Tongue (tissue), 2 donors: ENCODE results near the gene RASSF1. TPM values are rescaled to one million over a fixed set of nuclear protein-coding genes. Genes with fewer than 3 reads are reported as not detected.

Experiments used
- DNase-seq: peaks from one replicate; pipeline ENCODE4 v3.0.0-alpha.2; 2015
- total RNA-seq: library from RNA; depleted of rRNA; stranded (reverse); fragments of >200 nt; gene quantifications from one replicate; pipeline ENCODE4 v1.2.3, GENCODE V29; 2014

Gene RASSF1
- total RNA-seq, 1 donor from 2014 or later: 43.2 TPM

DNA sequence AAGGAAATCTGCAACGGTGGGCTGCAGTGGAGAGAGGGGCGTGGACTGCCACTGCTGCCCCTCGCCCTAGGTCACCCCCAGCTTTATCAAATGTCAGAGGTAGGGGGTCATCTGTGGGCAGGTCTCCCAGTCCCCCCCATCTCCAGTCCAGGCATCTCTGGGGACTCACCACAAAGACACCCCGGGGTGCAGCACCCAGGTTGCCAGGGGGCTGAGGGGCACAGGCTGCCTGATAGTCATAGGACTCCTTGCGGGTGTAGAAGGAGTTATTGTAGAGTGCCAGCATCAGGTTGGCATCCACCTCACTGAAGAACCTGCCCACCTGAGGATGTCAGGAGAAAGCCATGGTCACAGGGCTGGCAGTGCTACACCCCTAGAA is 25.2 kb upstream of the RASSF1 start:
- DNase-seq: no peak

DNA sequence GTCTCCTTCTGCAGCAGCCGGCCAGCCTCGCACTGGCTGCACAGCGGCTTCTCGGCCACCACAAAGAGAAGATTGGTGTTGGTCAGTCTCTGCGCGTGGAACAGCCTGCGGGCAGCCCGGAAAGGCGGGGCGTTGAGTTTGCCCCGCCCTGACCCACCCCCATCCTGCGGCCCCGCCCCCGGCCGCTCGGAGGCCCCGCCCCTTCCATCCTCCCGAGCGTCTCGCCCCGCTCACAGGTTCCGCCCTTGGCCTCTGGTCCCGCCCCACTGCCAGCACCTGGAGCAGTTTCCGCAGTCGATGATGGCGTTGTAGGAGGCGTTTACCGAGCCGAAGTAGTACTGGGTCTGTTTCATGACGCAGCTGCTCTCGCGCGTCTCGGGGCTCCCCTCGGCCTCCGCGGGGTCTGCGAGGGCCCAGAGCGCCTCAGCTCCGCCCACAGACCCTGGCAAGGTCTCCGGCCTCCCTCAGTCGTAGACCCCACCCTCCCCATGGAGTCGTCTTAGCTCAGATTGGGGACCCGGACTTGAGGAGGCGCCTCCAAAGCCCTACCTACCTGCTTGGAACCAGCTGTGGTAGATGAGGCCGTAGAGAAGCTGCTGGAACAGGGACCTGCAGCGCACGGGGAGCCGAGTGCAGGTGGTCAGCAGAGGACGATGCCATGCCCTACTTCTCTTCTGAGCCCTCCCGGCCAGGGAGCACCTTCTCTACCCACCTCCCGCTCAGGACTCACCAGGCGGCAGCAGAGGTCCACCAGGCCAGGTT is 24.6 kb upstream of the RASSF1 start:
- peak; percentile 87 for DNase-seq

DNA sequence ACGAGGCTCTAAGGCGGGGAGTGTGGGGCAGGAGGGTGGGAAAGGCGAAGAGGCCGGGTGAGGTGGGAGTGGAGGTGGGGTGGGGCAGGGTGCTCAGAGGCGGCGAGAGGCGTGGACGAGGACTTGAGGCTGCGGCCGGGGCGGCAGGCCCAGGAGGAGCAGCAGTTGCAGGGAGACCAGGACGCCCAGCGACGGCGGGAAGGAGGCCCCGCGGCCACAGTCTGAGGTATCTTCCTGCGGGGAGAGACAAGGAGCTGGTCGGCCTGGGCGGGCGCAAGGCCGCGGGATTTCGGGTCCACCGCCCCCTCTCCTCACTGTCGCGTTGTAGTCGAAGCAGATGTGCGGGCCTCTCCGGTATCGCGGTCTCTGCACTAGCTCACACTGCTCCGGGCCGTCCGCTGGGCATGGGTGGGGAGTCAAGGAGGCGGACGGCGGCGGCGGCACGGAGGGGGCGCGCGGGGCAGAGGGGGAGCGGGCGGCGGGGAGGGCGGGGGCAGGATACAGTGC is 24.0 kb upstream of the RASSF1 start:
- peak; percentile 22 for DNase-seq

DNA sequence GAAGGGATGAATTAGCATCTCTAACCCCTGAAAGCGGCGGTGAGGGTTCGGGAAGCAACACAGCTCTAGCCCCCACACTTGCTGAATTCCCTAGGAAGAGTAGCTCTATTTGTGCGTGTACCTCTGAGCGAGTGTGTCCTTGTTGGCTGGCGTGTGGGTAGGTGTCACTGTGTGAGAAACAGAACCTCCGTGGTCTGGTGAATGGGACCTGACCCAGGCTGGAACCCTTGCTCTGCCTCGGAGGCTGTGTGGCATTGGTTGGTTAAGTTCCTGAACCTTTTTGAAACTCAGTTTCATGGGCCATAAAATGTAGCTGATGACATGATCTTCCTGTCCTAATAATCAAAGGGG is 19.1 kb upstream of the RASSF1 start:
- no peak for DNase-seq

DNA sequence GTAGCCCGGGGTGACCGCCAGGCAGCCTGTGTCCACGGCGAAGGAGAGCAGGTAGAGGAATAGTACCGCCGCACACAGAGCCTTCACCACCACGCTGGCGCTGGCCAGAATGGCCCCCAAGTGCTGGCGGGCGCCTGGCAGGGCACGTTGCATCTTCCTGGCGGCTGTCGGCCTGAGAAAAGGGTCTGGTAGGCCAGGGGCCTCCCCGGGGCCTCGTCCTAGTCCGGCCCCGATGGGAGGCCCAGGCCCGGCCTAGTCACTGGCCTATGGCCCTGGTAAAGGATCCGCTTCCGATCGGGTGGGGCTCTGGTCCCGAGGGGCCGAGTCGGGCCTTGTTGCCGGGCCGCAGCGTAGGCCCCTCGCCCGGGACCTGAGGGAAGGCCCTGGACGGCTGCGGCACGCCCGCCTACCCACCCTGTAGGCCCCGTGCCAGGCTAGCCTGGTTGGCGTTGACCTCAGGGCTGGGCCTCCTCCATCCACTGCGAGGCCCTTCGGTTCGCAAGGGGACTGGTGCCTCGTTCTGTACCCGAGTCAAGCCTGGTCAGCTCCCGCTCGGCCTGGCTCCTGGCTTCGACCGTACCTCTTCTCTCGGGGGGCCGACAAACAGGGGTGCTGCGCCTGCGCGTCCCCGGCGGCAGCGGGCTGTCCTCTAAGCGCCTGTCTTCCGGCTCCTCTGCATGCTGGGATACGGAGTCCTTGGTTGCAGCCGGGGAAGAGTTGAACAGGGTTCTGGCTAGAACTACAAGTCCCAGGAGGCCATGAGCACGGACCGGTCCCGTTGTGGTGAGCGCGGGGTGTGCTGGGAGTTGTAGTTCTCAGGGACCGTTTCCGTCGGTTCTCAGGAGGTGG is 18.5 kb upstream of the RASSF1 start, which contains the start of gene TMEM115:
Gene TMEM115 (minus strand): TSS at position 611 of the 849 bp plus-strand sequence. CDS start 458 bp downstream, at position 153.
- peak; percentile 99 for DNase-seq

DNA sequence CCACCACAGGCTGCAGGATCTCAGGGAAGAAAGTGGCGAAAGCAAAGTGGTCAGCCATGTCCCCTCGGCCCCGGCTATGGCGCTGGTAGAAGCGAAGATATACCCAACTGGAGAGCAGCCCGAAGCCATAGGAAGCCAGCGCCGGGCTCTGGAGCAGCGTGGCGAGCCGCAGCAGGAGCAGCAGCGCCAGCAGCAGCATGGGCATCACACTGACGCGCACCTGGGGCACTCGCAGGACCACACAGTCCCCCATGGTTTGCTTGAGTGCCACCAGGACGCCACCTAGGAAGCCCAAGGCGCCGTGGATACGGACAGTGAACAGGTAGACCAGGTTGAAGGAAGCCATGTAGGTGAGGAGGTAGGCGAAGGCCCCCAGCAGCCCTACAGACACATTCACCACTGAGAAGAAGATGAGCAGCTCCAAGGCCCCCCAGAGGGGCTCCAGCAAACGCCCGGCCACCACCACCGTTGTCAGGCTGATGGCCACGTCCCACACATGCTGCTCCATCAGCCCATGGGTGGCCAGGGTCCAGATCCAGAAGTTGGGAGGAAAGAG is 17.8 kb upstream of the RASSF1 start:
- DNase-seq: no peak

DNA sequence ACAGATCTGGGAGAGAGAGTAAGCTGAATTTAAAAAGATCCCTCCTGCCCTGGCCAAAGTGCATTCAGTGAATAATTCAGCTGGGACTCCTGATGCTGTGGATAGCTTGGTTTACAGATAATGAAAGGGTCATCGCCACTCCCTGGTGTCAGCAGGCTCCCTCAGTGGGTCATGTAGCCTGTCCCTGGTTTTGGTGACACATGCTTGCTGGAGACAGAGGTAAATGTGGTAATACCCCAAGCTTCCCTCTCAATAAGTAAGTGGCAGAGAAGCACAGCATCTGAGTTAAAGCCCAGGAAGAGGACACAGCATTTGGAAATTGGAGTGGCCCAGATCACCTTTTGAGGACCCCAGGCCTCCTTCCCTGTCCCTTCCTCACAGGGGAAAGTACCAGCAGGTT is 16.8 kb upstream of the RASSF1 start:
- DNase-seq: no peak

DNA sequence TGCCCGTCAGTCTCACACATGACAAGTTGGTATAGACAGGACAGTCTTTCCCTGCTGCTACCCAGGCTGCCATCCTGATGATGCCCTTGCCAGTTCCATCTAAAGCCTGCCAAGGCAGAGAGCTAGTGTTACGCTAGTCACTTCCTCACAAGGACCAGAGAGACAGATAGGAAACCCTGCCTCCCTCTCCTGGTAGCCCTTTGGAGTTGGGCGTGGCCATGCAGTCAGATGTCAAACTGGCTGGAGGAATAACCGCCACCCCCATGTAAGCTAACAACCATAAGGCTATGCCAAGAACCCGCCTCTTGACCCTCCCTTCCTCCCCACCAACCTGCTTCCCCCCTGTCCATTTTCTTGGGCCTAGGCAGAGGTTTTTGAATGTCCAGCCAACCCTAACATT is 15.9 kb upstream of the RASSF1 start:
- no peak for DNase-seq

DNA sequence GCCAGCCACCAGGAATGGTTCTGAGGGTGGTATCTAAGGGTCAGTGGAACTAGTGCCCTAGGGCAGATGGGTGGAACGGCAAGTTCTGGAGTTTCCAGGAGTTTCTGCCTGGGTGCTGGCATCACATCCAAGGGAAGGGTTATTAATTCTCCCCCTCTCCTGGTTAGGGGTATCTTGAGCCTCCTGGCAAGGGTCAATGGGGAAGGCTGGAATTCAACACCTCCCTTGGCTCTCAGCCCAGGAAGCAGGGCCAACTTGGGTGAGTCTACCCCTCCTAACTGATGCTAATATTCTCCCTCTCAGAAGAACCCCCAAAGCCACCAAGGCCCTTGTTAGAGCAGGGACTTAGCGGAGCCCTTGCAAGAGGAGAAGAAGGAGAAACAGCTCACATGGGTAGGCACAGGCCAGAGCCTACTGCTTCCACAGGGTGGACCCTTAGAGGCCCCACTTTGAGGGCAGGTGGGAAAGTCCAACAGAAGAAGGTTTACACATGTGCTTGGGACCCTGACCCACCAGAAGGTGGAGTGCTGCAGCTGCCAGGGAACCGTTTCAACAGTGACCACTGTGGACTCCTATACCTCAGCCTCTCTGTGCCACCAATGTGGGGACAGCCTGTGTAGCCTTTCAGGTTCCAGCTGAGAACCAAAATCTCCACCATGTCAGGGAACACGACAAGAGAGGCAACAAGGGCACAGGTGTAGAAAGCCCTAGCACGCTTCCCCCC is 15.4 kb upstream of the RASSF1 start:
- DNase-seq: no peak

DNA sequence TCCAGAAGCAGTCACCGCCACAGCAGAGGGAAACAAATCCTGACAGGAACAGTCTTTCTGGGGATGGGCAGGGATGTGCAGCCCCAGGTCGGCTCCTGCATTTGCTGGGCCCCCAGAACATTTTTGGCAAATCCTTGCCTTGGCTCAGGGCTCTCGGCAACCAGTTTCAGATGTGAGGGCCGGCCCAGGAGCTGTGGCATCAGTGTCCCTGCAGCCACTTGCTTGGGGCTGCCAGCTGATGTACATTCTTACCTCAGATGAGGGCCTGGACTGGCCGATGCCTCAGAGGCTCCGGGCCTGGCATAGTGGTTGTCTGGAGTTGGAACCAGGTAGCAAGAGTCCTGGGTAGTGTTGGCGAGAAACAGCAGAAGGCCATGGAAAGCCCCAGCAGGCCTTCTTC is 14.2 kb upstream of the RASSF1 start:
- no peak for DNase-seq

DNA sequence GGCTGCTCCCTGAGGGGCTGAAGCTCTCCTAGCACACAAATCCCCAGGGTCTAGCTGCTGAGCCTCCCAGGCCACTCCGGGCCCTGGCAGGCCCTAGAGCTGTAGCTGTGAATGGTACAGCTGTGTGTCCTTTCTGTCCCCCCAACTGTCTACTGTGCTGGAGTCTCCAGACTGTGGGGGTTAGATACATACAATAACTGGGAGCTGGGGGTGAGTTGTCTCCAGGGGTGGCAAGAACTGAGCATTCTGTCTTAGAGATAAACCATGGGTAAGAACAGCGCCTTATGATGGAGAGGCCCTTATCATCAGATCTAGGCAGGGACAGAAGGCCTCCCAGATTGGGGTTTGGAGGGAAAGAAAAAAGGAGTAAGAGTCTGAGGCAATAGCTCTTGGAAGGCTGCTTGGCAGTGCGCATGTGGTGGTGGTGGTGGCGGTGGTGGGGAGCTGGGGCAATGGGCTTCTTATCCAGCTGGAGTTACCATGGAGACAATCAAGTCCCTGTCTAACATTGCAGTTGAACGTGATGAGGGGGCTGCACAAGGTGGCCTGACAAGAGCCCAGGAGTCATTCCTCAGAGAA is 13.6 kb upstream of the RASSF1 start:
- no peak for DNase-seq

DNA sequence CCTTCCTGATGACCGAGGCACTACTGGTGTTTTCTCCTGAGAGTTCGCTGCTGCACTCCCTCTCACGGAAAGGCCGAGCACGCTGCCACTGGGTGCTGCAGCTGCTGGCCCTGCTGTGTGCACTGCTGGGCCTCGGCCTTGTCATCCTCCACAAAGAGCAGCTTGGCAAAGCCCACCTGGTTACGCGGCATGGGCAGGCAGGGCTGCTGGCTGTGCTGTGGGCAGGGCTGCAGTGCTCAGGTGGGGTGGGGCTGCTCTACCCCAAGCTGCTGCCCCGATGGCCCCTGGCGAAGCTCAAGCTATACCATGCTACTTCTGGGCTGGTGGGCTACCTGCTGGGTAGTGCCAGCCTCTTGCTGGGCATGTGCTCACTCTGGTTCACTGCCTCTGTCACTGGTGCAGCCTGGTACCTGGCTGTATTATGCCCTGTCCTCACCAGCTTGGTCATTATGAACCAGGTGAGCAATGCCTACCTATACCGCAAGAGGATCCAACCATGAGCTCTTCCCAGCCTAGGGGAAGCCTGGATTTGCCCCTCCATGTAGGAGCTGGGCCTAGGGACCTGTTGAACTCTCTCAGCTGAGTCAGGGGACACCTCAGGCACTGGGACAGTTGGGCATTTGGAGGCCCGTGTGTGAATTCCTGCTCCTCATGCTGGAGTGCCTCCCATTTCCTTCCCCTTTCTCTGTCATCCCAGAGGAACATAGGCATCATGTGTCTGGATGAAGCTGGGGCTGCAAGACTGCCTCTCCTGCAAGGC is 12.8 kb upstream of the RASSF1 start:
- DNase-seq: no peak

DNA sequence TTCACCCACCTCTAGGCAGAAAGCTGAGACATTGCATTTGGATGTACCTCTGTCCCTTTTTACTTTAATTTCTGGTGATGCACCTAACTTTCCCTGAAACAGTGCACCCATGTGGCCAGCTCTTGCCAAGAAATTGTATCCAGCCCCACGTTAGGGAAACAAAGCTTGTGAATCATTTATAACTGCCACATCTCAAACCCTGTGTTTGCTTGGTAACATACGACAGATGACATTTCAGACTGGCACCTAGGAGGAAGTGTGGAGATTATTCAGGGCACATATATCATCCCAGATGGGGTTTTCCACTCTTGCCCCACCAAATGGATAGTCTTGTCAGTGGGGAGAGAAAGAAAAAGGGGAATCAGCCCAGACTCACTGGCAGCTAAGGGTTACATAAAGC is 12.1 kb upstream of the RASSF1 start:
- no peak for DNase-seq

DNA sequence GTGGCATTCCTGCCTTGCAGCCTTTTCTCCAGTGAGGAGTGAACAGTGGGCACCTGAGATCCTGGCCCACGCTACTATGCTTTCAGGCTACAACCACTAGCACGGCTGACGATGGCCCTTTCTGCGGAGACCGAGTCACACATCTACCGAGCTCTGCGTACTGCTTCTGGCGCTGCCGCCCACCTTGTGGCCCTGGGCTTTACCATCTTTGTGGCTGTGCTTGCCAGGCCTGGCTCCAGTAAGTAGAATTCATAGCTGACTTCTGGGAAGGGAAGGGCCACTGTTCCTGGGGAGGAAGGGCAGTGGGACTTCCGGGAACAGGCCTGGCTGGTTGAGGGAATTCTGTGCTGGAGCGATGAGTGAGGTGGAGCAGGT is 10.7 kb upstream of the RASSF1 start:
- no peak for DNase-seq

DNA sequence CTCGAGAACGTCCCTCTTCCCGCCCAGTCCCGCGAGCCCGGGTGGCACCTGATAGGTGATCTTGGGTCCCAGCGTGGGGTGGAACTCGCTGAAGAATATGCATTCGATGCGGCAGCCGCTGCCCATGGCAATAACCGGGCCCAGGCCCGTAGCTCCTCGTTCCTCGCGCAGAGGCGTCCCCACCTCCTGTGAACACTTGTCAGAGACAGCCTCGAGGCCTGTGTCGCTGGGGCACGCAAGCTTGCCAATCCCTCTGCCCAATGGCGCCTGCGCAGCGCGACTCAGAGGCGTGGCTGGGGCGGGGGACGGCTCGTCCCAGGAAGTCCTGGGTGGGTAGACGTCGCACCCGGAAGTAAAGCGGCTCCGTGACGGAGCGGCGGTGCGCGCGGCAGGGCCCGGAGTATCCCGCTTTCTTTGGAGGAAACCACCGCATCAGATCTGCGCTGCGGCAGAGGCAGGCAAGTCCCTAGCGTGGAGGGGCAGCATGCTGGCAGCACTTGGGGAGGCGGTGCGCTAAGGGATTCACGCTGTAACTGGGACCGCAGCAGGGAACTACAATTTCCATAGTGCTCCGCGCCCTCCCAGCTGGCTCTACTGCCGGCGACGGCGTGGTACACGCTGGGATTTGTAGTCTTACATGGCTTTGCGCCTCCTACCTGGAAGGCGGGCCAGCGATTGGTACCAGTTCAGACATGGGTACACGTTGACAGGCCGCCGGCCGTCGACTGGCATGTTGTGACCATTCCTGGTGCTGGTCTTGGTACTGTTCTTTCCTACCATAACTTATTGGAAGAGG is 10.1 kb upstream of the RASSF1 start, which contains the start of the genes CYB561D2 and NPRL2:
Gene CYB561D2 (plus strand): TSS at position 336 of the 796 bp plus-strand sequence. CDS start 572 bp downstream, outside the sequence.
Gene NPRL2 (minus strand): TSS at position 249 of the 796 bp plus-strand sequence. CDS start 123 bp downstream, at position 126.
- DNase-seq: peak; percentile 98

DNA sequence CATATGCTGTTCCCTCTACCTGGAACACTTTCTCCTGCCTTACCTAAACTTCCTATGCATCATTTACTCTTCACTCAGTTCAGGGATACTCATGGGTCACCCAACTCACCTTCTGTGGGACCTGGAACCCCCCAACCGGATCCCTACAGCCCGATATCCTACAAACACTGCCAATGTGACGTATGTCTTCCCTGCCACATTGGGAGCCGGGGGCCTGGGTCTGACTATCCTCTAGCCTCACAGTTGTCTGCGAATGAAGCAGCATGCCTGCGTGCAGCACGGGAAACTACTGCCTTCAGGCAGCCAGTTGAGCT is 9.5 kb upstream of the RASSF1 start:
- DNase-seq: no peak

DNA sequence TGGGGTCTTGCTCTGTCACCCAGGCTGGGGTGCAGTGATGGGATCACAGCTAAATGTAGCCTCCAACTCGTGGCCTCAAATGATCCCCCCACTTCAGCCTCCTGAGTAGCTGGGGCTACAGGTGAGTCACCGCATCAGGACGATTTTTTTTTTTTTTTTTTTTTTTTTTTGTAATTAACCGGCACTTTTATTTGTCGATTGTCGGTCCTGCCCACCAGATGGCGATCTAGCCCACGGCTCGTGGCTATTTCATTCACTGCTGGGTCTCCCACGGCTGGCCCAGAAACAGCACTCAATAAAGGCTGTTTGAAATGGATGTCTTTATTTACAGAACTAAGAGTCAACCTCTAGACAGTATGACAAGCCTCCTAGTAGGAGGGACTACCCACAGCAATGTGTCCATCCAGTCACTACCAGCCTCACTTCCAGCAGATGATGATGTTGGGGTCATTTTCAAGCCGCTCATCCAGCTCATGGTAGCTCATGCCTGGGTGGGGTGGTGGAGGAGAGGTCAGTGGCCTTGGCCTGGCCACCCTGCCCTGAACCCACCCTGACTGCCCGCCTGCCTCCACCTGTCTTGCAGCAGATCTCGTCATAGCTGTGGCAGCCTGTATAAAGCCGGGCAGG is 6.7 kb upstream of the RASSF1 start:
- peak; percentile 89 for DNase-seq

DNA sequence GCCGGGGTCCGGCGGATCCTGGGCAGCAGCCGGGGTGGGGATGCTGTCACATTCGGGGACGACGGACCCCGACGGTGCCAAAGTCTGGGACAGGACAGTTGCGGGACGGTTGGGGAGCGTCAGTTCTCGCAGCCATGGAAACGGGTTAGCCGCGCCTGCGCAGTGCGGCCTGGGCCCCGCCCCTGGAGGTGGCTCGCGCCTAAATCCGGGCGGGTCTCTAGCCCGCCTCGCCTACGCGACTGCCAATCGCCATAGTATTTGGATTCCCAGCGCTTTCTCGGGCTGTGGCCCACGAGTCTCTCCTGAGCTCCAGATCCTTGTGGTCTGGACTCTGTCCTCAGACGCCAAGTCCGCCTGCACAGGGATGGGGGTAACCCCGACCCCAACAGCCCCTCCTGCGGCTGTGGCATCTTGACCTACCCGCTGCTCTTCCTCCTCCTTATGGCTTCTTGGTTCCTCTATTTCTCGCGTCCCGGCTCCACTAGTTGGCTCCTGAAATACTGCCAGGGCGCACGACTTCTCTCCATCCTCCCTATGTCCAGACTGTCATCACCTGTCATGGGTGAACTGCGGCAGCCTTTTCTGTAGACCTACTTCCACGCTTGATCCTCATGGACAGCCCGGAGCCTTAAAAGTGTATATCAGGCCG is 5.1 kb upstream of the RASSF1 start, which contains the start of gene ZMYND10:
Gene ZMYND10 (minus strand): TSS at position 147 of the 649 bp plus-strand sequence. CDS start 153 bp downstream, outside the sequence.
- DNase-seq: peak; percentile 76

DNA sequence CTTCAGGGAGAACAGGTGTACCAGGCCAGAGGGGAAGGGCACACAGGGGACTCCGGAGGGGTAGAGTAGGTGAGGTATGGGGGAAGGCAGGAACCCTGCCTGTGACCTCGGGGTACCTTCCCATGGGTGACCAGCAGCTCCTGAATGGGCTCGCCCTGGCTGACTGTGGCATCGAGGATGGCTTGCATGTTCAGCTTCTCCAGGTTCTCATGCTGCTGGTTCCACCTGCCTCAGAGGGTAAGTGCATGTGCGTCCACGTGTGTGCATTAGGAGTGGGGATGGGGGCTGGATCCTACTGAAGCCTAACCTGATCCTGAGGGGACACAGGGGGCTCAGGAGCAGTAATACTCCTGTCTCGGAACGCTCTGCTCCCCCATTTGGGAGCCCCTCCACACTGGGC is 4.4 kb upstream of the RASSF1 start:
- DNase-seq: no peak
